A172 (cell line): ENCODE results near the gene GSG1L2. TPM values are rescaled to one million over a fixed set of nuclear protein-coding genes. Genes with fewer than 3 reads are reported as not detected.
"Not testable (repeated sequence)": the region's sequence is repeated elsewhere in the genome, so short reads cannot be mapped to it uniquely, and the experiment has no call there.

Experiments
- DNase-seq: peaks from one replicate; pipeline ENCODE4 v3.0.0-alpha.2; 2015; ENCODE audit warnings: low spot score
- total RNA-seq: library from RNA; depleted of rRNA; stranded (reverse); fragments of >200 nt; shearing (Covaris generic); gene quantifications from 2 replicates; pipeline ENCODE4 v1.2.3, GENCODE V29; 2014

The GSG1L2 gene
- total RNA-seq, 1 experiment from 2014 or later, result not detected

DNA sequence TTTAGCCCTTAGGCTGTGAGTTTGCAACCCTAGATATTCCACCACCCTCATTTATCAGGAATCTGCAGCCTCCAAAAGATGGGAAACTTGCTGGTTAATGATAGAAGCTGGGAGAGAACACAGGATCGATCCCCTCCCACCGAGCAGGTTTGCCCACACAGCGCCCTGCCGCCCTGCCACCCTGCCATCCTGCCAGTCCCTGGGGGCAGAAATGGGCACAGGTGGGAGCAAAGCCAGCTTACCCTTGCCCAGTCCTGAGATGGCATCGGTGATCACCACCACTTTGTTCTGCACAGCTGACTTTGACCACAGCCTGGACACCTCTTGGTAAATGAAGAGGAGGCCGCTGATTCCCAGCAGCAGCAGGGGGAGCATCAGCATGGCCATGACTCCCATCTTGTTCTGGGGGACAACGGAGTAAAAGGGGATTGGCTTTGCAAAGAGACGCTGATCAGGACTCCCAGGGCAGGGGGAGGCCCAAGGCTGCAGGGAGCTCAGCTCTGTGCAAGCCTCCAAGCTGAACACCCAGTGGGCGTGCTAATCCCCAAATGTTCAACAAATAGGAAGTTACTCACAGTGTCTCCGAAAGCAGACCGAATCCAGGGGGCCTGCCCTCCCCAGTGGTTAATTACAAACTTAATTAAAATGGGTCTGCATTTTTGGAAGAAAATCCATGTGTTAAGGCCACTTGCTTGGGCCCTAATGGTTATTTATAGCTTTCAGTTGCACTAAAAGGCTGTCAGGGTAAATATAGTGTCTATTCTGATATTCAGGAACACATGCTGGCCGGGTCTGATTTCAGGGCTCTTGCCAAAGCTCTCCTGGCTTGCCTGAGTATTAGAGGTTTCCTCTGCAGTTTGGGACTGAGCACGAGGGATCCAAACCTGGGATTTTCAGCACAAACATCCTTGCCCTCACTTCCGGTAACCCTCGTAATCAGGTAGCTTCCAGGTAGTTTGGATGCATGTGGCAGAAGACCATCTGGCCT is 30.7 kb downstream of the GSG1L2 start, which contains the start of gene DHRS7C:
Gene DHRS7C (minus strand): TSS at position 704 of the 988 bp plus-strand sequence. CDS start 308 bp downstream, at position 396.
- no peak for DNase-seq

DNA sequence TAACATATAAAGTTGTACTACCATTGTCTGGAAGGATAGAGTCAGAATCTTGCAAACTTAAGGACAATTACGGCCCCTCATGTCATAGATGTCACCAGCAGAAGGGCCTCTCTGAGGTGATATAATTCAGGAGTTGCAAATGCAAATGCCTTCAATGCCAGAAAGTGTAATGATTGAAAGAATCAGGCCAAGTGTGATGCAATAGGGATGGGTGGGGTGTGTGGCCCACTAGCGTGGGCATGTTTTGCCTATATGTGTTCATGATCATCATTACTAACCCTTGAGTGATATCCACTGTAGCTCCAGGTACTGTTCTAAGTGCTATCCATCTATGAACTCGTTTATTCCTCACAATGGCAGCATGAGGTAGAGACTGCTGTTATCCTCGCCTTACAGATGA is 31.6 kb downstream of the GSG1L2 start:
- DNase-seq, result no peak

GRCh38 chr17:9788601-9789000 is 33.3 kb downstream of the GSG1L2 start:
- no peak for DNase-seq

GRCh38 chr17:9784544-9784943 is 37.3 kb downstream of the GSG1L2 start:
- no peak for DNase-seq

- not testable (repeated sequence) for DNase-seq
Observed at GRCh38 chr17:9783465-9783864, 38.4 kb downstream of the GSG1L2 start.

- no peak for DNase-seq
Observed at GRCh38 chr17:9783050-9783449, 38.8 kb downstream of the GSG1L2 start.

- DNase-seq, result no peak
Observed at GRCh38 chr17:9780552-9780951, 41.3 kb downstream of the GSG1L2 start.

DNA sequence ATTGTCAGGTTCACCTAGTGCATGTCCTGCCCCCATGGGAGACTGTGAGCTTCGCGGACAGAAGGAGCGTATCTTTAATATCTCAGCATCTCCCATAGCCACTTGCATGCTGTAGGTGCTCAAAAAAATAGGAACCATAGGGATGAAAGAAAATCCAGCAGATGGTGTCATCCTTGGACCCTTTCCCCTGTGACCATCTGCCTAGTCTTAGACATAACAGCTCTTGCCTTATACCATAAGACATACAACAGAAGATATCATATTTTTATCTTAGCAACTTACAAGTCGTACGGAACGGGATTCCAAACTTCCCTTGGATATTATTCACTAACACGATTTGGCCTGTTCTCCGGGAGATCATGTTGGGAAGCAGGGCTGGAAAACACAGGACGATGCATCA is 45.0 kb downstream of the GSG1L2 start:
- no peak for DNase-seq

DNA sequence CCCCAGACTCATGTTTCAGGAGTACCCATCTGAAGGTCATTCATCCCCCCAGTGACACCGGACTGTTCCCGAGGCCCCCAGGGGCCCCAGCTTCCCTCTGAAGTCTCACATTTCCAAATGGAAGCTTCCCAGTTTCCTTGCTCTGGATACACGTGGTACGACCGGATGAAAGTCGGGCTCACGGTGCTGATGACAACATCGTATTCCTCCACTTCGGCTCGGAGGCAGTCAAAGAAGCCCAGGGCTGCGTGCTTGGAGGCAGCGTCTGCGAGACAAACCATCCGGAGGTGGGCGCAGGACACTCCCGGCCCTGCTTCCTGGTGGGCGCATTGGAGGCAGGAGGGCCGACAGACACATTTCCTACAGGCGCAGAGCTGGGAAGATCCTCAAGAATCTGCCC is 49.2 kb downstream of the GSG1L2 start:
- no peak for DNase-seq

DNA sequence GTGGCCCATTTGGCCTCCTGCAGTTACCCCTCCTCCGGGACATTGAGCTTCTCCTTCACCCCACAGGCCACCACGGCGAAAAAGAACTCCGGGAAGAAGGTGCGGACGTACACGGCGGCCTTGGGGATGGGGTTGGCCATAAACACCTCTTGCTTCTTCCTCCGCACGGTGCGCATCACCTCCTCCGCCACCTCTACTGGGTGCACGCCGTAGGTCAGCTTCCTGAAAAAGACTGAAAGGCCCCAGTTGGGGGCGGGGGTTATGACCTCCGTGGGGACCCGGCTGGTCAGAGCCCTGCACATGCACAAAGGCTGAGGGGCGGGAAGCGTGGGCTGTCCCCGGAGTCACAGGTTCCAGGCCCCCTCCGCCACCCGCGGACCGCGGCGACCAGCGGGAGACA is 50.4 kb downstream of the GSG1L2 start:
- no peak for DNase-seq

- DNase-seq, result no peak
Observed at GRCh38 chr17:9769036-9769695, 52.7 kb downstream of the GSG1L2 start.

DNA sequence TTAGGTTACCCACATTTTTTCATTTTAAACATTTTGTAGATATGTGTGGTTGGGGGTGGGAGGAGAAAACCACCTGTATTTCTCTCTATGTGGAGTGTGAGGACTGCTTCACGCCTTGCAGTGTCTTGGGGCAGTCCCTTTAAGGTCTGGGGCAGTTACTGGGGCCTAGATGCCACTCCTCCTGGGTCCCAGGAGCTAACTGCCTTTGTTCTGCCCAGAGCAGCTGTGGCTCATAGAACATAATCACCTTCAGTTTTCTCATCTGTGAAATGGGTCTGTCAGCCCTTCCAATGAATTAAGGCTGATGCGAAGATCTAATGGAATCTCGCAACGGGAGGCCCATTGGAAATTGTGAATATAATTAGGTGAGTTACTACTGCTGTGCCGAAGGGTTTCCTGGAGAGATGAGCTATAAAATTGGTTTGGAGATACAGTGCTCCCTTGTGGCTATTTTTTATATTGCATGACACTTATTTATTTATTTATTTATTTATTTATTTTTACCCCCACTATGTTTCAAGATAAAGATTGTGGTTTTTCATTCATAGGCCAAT is 53.4 kb downstream of the GSG1L2 start:
- DNase-seq, result peak; percentile 57

DNA sequence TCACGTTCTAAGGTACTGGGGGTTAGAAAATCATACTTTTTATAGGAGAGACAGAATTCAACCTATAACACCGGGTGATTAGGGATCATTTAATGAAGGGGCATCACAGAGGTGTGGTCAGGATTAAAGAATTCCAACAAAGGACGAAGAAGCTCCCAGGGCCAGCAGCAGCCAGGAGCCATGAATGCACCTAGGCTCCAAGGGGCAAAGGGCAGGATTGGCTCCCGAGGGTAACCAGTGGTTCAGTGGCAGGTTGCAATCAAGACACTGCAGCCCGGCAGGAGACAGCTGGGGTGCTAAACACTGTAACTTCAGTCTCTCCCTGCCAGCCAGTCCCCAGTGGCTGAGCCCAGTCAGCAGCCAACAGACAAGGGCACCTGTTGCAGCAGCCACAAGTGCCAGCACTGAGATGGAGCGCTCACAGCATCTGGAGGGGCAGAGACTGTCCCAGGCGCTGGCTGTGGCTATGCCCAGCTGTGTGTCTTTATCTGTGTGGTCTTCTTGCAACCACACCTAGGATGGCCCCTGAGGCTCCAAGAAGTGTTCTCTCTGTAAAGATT is 54.4 kb downstream of the GSG1L2 start:
- DNase-seq, result no peak

GRCh38 chr17:9766970-9767369 is 54.9 kb downstream of the GSG1L2 start:
- DNase-seq, result no peak

- DNase-seq, result no peak
Observed at GRCh38 chr17:9765322-9765721, 56.6 kb downstream of the GSG1L2 start.

DNA sequence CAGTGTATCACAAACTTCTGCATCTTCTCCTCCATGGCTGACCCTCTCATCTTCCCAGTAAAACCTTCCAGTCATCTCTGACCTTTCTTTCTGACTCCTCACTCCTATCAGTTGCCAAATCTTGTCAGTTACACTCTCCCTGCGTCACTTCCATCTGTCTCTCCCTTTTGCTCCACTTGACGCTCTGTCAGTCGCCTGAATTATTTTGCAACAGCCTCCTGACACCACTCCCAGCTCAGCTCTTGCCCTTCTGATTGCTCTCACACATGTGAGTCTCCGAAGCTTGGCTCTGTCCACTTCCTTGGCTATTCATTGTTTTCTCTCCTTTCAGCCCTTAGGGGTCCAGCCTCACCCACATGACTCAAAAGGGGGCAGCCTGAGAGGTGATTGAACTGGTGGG is 58.2 kb downstream of the GSG1L2 start:
- no peak for DNase-seq

DNA sequence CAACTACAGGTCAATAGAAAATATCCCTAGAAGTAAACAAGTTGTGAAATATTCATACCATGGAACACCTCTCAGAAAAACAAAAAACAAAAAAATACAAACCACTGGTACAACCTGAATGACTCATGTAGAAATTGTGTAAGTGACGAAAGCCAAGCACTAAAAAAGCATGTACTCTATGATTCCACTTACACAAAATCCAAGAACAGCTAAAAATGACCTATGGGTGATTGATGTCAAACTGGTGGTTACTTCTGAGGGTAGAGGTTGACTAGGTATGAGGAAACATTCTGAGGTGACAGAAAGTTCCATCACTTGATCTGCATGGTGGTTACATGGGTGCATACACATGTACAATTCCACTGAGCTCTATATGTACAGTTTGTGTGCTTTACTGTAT is 61.6 kb downstream of the GSG1L2 start:
- DNase-seq, result no peak

DNA sequence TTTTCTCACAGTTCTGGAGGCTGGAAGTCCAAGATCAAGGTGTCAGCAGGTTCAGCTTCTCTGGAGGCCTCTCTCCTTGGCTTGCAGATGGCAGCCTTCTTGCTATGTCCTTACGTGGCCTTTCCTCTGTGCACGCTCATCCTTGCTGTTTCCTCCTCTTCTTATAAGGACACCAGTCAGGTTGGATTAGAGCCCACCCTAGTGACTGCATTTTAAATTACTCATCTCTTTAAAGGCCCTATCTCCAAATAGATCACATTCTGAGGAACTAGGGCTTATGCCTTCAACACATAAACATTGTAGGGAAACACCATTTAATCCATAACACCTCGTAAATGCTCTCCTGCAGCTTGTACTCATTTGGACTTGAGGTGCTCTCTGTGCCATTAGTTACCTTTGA is 66.8 kb downstream of the GSG1L2 start:
- DNase-seq, result no peak
